T47D (cell line): ENCODE measurements around the gene PLIN5.
"Not testable (repeated sequence)": the region's sequence is repeated elsewhere in the genome, so short reads cannot be mapped to it uniquely, and the experiment has no call there.

Source experiments
- DNase-seq, 2 experiments: peaks; one replicate each; pipeline versions ENCODE4 v3.0.0 to v3.0.0-alpha.2; 2011 to 2012; ENCODE audit warnings: low read depth in 1 of 2, low spot score in 1 of 2
- JUND ChIP-seq: IDR thresholded peaks from 2 replicates; pipeline ENCODE4 v1.6.1; 2012; ENCODE audit warnings: low read depth
- in situ Hi-C: cut with HindIII; loops from 2 replicates; pipeline ENCODE4 v1.10.0; 2016; ENCODE audit warnings: low sequenced_read_pairs, low pct_unique_long_range_greater_than_20kb

Gene PLIN5

GRCh38 chr19:4548238-4548584, 13.2 kb upstream of the PLIN5 start:
- DNase-seq = no peak
- in situ Hi-C loops = no loop called here

GRCh38 chr19:4547303-4548237, 12.5 kb upstream of the PLIN5 start:
- no peak for DNase-seq
- in situ Hi-C loops = no loop called here
- TF ChIP-seq JUND = no peak

More at GRCh38 chr19:4548238-4548584, 13.2 kb upstream of the PLIN5 start:
- no peak for TF ChIP-seq JUND

- DNase-seq = no peak
- in situ Hi-C loops = no loop called here
- TF ChIP-seq JUND = no peak
Measured at GRCh38 chr19:4543842-4544647, 9.0 kb upstream of the PLIN5 start.

- DNase-seq = no peak
- TF ChIP-seq JUND = no peak
- in situ Hi-C loops = no loop called here
Measured at GRCh38 chr19:4542896-4543841, 8.1 kb upstream of the PLIN5 start.

- in situ Hi-C loops, DNase-seq: not testable (repeated sequence)
Measured at GRCh38 chr19:4541806-4542145, 6.8 kb upstream of the PLIN5 start.

GRCh38 chr19:4541114-4541805, 6.2 kb upstream of the PLIN5 start:
- TF ChIP-seq JUND = no peak
- no peak for DNase-seq
- in situ Hi-C loops = no loop called here

GRCh38 chr19:4539693-4540581, 4.9 kb upstream of the PLIN5 start, which contains the start of gene LRG1:
LRG1 (minus strand) TSS chr19:4540036; CDS start chr19:4540013, 23 bp downstream.
- TF ChIP-seq JUND = no peak
- no peak for DNase-seq
- in situ Hi-C loops = no loop called here

- in situ Hi-C loops = no loop called here
Measured at GRCh38 chr19:4539169-4539692, 4.2 kb upstream of the PLIN5 start.

GRCh38 chr19:4538601-4538954, 3.6 kb upstream of the PLIN5 start:
- in situ Hi-C loops = no loop called here
- no peak for TF ChIP-seq JUND
- peak in 1 of 2 experiments; percentile 49 for DNase-seq

More at GRCh38 chr19:4539169-4539692, 4.2 kb upstream of the PLIN5 start:
- no peak for TF ChIP-seq JUND
- no peak for DNase-seq

- in situ Hi-C loops = no loop called here
- TF ChIP-seq JUND = no peak
- DNase-seq = no peak
Measured at GRCh38 chr19:4537953-4538600, 3.1 kb upstream of the PLIN5 start.

GRCh38 chr19:4536798-4537197, 1.8 kb upstream of the PLIN5 start:
- DNase-seq = peak in 1 of 2 experiments; percentile 67
- in situ Hi-C loops = no loop called here
- TF ChIP-seq JUND = no peak
